Osteocyte (in vitro differentiated cells): Measurements from ENCODE around the gene RREB1. TPM values are rescaled to one million over a fixed set of nuclear protein-coding genes. Genes with fewer than 3 reads are reported as not detected.
"Not testable (repeated sequence)": the region's sequence is repeated elsewhere in the genome, so short reads cannot be mapped to it uniquely, and the experiment has no call there.

ENCODE experiments used
- DNase-seq: peaks from one replicate; pipeline ENCODE4 v3.0.0; 2021; ENCODE audit warnings: mixed read lengths; ENCODE audit not compliant: unreplicated experiment; ENCODE audit errors: extremely low spot score
- H3K27ac Mint-ChIP-seq: one replicate; pipeline ENCODE4 v1.8.0; 2021; ENCODE audit warnings: mild to moderate bottlenecking, mixed read lengths; ENCODE audit not compliant: unreplicated experiment
- H3K27me3 Mint-ChIP-seq: one replicate; pipeline ENCODE4 v1.8.0; 2021; ENCODE audit warnings: mixed read lengths; ENCODE audit not compliant: unreplicated experiment
- H3K36me3 Mint-ChIP-seq: one replicate; pipeline ENCODE4 v1.8.0; 2021; ENCODE audit warnings: mixed read lengths; ENCODE audit not compliant: unreplicated experiment
- H3K4me1 Mint-ChIP-seq: one replicate; pipeline ENCODE4 v1.8.0; 2021; ENCODE audit warnings: mixed read lengths; ENCODE audit not compliant: unreplicated experiment
- H3K4me3 Mint-ChIP-seq: one replicate; pipeline ENCODE4 v1.8.0; 2021; ENCODE audit warnings: mild to moderate bottlenecking, moderate library complexity, mixed read lengths; ENCODE audit not compliant: unreplicated experiment
- H3K9me3 Mint-ChIP-seq: one replicate; pipeline ENCODE4 v1.8.0; 2021; ENCODE audit warnings: mixed read lengths; ENCODE audit not compliant: unreplicated experiment
- CTCF ChIP-seq: fragments of 200-600 bp; sonication (generic); IDR thresholded peaks from 2 replicates; pipeline ENCODE4 v1.5.0; 2021; ENCODE audit warnings: antibody characterized with exemption, mild to moderate bottlenecking, moderate library complexity
- total RNA-seq: library from RNA; stranded (reverse); gene quantifications from 2 replicates; pipeline ENCODE4 v1.2.1, GENCODE V29; 2021

Gene RREB1
- total RNA-seq, 1 donor from 2014 or later, result 29.9 TPM

DNA sequence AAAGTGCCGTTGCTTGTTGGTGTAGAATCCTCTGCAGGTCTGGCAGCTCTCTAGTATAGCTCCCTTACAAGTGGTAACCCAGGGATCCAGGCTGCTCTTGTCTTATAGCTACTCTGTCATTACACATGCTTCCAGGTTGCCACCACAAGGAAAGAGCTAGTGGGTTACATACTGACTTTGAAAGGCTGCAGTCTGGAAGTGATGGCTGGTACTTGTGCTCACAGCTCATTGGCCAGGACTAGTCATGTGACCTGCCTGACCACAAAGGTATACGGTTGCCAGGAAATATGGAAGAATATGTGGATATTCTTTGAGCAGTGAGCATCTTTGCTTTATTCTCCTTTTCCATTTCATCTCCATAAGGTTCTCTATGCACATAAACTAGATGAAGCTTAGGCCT lies 46.0 kb downstream of the RREB1 start:
- H3K27me3 Mint-ChIP-seq, result no peaks in the 10 kb centered on the region
- H3K4me1 Mint-ChIP-seq, result peaks cover 67% of the 10 kb centered on the region
- H3K36me3 Mint-ChIP-seq, result no peaks in the 10 kb centered on the region
- DNase-seq, result peak; percentile 15
- no peak for TF ChIP-seq CTCF
- no peak overlapping the region for H3K4me3 Mint-ChIP-seq
- H3K9me3 Mint-ChIP-seq, result no peaks in the 10 kb centered on the region
- H3K27ac Mint-ChIP-seq, result no peak overlapping the region

DNA sequence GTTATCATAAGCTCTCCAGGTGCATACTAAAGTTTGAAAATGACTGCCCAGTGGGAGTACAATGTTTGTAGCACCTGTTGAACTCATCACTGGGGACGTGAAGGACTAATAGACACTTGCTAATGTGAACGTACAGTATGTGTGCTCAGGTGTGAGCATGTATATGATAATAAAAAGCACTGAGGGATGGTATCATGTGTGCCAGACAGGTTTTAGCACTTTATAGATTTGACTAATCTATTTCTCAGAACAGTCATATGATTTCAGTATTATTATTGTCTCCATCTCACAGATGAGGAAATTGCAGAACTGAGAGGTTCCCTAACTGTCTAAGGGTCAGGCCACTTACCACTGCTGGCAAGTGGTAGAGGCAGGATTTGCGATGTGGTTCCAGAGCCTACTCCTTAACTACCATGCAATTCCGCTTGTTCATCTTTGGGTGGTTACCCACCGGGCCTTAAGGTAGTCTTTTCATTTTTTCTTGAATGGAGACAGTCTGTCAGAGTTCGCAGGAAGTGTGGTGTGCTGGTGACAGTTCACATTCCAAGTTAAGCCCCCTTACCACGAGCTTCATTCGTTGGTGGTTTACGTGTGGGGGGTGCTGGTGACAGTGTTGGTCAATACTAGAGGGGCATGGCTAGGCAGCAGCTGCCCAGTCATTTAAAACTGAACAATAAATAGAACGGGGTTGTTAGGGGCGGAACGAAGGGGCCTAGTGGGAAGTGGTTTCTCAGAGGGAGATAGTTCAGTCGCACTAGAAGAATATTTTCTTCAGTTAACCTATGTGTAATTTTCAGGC lies 46.8 kb downstream of the RREB1 start:
- Mint-ChIP-seq H3K27ac (no peak overlapping the region), H3K9me3 (no peaks in the 10 kb centered on the region), H3K36me3 (no peaks in the 10 kb centered on the region), H3K4me3 (no peak overlapping the region), H3K27me3 (no peaks in the 10 kb centered on the region), H3K4me1 (peaks cover 63% of the 10 kb centered on the region)
- no peak for TF ChIP-seq CTCF
- DNase-seq, result peak; percentile 32

GRCh38 chr6:7155871-7156579 lies 48.3 kb downstream of the RREB1 start:
- Mint-ChIP-seq H3K27me3 (no peaks in the 10 kb centered on the region), H3K9me3 (no peaks in the 10 kb centered on the region), H3K27ac (peak overlapping the region; percentile 69), H3K4me3 (no peak overlapping the region), H3K4me1 (peaks cover 54% of the 10 kb centered on the region), H3K36me3 (no peaks in the 10 kb centered on the region)
- no peak for TF ChIP-seq CTCF
- peak; percentile 23 for DNase-seq

DNA sequence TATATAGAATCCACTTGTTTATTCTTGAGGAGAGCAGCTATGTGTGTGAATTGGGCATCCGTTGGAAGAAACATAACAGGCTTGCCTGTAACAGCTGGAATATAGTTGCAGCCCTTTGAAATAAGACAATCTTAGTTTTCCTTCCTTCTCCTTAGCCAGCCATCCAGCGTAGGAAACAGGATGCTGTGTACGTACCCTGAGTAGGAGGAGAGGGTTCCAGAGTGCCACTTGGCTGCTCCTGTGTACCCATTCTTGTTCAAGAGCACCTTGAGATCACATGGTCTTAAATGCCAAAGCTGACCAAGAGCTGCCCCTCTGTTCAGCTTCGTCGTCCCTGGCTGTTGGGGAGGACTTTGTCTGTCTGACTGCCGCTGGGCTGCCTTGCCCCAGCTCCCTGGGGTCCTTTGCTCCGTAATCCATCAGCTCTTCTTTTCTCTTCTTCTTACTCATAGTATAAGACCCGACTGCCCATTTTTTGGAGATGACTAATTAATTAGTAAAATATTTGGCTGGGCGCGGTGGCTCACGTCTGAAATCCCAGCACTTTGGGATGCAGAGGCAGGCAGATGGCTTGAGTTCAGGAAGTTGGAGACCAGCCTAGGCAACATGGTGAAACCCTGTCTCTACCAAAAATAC lies 49.0 kb downstream of the RREB1 start:
- Mint-ChIP-seq H3K9me3 (no peaks in the 10 kb centered on the region), H3K27me3 (no peaks in the 10 kb centered on the region), H3K4me1 (peaks cover 50% of the 10 kb centered on the region), H3K36me3 (no peaks in the 10 kb centered on the region), H3K27ac (peak overlapping the region; percentile 69), H3K4me3 (peak overlapping the region; percentile 27)
- peak; percentile 71 for DNase-seq
- no peak for TF ChIP-seq CTCF

DNA sequence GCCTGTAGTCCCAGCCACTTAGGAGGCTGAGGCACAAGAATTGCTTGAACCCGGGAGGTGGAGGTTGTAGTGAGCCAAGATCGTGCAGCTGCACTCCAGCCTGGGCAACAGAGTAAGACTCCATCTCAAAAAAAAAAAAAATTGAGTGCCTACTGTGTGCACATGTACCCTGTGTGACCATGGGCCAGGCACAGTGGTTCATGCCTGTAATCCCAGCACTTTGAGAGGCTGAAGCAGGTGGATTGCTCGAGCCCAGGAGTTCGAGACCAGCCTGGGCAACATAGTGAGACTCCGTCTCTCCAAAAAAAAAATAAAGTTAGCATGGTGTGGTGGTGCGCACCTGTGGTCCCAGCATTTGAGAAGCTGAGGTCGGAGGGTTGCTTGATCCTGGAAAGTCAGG lies 49.5 kb downstream of the RREB1 start:
- not testable (repeated sequence) for H3K4me3 Mint-ChIP-seq
- Mint-ChIP-seq H3K4me1 (peaks cover 50% of the 10 kb centered on the region), H3K27ac (peak overlapping the region; percentile 69)

More for the DNA sequence above, 49.5 kb downstream of the RREB1 start:
- H3K27me3 Mint-ChIP-seq, H3K9me3 Mint-ChIP-seq, H3K36me3 Mint-ChIP-seq: not testable (repeated sequence)
- peak; percentile 38 for DNase-seq
